Activated CD8-positive, alpha-beta memory T cell treated with anti-CD3 and anti-CD28 coated beads, Interleukin-2, amount 50 U/mL, for 1 hour (primary cell): Measurements from ENCODE around the gene ATP6V1C2.
"Not testable (repeated sequence)": the region's sequence is repeated elsewhere in the genome, so short reads cannot be mapped to it uniquely, and the experiment has no call there.

Source experiments
- DNase-seq: peaks from one replicate; pipeline ENCODE4 v3.0.0-alpha.2; 2020; ENCODE audit errors: extremely low read depth

The ATP6V1C2 gene

DNA sequence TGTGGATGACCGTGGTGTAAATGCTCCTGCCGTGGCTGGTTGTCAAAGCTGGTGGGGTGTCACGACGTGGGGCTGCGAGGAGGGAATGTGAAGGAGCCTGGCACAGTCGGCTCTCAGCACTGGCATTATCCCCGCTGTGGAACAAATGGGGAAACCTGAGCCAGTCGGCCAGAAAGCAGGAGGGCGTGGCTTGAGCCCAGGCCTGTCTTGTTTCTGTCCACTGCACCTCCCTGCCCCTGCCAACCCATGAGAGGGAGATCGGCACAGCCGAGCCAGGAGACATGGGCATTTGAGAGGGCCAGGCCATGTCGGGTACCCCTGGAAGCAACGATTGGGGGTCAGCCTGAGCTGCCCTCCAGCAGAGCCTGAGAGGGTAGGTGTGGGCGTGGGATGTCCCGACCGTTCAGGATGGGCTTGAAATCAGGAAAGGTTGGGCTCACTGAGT is 46.7 kb downstream of the ATP6V1C2 start:
- DNase-seq = no peak

DNA sequence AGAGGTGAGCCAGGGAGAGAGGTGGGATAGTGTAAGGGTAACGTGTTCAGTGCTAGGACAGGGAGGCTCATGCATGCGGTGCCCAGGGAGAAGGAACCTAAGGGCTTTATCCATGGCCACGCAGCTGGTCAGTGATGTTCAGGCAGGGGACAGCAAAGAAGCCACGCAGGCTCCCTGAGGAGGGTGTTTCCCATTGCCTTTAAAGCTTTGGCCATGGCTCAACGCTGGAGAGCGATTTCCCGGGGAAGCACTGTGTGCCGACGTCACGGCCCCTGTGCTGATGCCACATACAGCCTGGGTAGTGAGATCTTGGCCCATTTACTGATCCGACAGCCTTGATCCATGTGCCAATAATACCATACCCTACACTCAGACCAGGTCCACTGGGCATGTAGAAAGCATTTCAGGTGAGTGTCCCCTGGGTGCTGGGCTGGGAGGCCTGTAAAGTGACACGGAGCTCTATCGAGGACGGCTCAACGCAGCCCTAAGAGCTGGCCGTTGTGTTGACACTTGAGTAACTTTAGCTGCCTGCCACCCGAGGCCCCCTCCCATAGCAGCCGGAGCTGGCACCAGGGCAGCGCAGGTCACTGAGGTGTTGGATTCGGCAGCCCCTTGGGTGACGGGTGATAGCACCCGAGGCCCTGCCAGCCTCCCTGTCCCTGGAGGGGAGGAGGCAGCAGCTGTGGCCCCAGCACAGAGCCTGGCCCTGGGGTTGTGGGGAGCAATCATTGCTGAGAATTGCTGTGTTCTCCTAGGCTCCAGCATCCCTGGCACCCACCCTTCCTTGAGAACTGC is 49.7 kb downstream of the ATP6V1C2 start:
- no peak for DNase-seq

DNA sequence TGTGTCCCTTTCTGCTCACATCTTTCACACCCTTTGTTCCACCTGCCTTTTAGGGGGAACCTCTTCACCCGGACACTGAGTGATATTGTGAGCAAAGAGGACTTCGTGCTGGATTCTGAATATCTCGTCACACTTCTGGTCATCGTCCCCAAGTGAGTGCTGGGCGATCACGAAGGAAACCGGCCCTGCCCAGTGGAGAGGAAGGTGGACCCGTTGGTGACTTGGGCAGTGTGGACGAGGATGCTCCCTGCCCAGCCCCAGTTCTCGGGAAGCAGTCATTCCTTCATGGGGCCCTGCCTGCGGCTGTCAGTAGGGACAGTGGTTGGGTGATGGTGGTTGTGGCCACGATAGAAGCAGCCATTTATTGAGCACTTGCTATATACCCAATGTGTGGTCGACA is 50.4 kb downstream of the ATP6V1C2 start:
- no peak for DNase-seq

DNA sequence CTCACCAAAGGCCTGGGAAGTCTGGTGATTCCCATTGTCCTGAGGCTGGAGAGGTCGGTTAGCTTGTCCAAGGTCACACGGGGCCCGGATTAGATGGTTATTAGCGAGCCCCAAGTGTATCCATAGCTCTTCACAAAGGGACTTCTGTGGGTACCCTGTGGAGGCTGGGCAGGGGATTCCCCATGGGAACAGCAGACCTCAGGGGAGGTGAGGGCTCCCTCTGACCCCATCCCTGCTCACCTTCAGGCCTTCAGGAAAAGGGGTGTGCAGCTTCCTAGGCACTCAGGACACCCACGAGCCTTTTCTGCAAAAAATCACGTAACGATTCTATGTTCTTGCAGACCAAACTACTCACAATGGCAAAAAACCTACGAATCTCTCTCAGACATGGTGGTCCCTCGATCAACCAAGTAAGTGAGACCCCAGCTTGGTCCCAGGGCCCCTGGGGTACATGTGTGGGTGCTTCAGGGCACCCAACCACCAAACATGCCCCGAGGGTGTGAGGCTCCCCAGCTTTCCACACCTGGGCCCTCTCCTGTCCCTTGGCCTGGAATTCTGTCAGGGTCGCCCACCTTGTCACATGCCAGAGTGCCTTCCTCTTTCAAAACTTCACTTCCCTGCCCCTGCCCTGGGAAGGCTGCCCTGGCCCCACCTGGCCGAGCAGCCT is 50.9 kb downstream of the ATP6V1C2 start:
- no peak for DNase-seq

DNA sequence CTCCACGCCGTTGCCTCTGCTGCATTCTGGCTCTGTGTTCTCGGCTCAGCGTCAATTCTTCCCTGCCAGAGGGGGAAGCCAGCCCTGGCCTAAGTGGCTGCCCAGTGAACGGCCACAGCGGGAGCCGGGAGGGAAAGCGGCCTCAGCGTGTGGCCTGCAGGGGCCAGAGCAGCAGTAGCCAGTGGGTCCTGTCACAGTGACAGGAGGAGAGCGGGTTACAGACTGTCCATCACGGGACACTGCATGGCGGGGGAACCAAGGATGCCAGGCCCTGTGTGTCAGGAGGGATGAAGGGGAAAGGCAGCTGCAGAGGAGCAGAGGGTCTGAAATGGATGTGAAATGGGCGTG is 51.4 kb downstream of the ATP6V1C2 start:
- DNase-seq = no peak

DNA sequence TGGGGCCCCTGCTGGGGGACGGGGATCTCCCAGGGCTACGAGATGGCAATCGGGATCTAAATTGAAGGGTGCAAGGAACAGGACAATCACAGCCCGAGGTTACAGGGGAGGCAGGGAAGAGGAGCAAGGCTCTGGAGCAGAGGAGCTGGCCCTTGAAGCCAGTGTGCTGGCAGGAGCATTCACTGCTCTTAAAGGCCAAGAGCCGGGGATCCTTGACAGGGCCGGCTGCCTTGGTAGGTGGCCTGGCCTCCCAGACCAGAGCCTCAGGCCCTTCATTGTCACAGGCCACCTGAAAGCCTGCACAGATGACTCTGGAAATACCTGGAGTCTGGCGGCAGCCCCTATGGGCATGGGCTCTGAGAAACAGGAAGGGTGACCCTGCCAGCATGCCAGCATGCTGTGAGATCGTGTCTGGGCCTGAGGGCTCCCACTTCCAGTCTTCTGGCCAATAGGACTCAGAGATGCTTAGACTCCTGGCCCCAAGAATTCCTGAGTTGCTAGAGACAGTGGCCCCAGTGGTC is 52.5 kb downstream of the ATP6V1C2 start:
- DNase-seq = no peak

DNA sequence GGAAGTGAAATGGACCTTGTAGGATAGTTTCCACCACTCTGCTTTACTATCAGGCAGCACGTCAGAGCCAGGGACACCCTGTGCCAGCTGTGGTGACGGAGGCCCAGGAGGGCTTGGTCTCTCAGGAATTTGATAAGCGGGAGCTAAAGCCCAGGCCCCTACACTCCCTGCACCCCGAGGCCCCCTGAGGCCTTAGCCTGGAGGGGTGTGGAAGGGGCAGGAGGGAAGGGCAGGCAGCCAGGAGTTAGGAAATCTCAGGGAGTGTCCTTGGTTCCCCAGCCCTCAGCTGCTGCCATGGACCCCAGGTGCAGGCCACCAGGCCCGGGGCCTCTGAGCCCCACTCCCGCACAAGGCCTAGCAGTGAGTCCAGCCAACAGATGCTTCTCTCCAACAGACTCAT is 53.0 kb downstream of the ATP6V1C2 start:
- no peak for DNase-seq

DNA sequence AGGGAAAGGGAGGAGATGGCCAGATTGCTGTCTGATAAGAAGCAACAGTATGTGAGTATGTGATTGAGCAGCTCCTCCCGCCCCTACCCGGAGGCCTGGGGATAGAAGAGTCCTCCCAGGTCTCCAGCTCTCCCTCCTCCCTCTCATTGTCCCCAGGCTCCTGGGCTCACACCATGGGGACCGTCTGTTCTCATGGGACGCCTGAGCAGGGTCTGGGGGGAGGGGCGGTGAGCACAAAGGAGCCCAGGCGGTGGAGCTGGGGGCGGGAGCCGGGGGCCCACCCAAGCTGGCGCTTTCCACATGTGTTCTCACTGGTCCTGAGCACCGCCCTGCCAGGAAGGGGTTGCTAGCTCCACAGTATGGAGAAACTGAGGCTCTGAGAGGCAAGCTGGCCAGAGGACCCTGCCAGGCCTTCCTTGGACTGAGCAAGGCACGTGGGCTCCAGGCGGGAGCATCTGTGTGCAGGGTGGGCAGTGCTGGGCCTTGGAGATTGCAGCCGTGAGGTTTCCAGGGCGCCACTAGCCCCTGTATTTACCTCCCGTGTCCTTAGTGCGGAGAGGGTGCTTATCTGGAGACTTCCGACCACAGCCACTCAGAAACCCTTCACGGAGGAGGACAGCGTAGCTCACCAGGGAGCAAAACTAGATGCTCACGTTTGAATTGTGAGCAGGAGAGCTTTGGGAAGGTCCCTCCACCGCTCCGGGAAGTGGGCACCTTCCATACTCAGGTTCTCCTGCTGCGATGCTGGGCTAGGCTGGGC is 53.8 kb downstream of the ATP6V1C2 start:
- DNase-seq = no peak

DNA sequence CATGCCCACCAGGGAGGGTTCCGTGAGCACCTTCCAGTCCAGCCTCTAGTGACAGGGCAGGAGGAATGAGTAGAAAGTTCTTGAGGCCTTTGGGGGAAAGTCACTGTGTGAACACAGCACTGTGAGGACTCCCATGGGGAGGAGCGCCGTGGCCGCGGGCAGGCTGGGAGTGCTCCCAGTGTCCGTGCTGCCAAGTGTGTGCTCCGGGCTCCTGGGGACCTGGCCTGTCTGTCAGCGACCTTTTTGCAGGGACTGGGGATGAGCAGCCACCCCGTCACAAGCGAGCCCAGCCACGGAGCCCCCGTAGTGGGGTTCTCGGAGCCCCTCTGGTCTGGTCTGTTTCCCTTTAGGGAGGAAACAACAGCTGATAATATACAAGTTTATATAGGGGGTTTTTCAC is 54.4 kb downstream of the ATP6V1C2 start:
- no peak for DNase-seq

DNA sequence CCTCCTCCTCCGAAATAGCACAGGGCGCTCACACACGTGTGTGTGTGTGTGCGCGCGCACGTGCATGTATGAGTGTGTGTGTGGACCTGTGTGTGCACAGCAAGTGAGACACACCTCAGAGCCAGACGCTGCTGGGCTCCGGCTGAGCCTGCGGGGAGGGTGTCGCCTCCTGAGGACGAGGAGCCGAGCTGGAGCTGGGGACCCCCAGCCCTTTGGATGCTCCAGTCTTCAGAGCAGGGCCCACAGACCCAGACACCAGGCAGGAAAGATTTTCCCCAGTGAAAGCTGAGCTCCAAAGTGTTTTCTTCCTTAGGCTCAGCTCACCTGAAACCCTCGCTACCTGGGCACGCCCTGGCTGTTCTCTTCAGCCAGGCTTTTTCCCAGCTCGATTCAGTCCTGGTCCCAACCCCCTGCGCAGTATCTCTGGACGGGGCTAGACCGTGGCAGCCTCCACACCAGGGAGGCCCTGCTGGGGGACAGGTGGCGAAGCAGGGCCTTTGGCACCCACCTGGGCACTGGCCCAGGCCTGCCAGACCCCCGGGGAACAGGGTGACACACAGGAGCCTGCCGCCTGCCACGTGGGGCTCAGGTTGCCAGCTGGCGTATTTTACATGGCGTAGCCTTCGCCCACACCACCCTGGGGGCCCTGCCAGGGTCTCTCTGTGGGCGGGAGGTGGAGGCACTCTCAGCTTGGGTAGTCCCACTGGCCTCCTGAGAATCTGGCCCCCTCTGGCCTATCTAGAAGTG is 55.0 kb downstream of the ATP6V1C2 start:
- no peak for DNase-seq

DNA sequence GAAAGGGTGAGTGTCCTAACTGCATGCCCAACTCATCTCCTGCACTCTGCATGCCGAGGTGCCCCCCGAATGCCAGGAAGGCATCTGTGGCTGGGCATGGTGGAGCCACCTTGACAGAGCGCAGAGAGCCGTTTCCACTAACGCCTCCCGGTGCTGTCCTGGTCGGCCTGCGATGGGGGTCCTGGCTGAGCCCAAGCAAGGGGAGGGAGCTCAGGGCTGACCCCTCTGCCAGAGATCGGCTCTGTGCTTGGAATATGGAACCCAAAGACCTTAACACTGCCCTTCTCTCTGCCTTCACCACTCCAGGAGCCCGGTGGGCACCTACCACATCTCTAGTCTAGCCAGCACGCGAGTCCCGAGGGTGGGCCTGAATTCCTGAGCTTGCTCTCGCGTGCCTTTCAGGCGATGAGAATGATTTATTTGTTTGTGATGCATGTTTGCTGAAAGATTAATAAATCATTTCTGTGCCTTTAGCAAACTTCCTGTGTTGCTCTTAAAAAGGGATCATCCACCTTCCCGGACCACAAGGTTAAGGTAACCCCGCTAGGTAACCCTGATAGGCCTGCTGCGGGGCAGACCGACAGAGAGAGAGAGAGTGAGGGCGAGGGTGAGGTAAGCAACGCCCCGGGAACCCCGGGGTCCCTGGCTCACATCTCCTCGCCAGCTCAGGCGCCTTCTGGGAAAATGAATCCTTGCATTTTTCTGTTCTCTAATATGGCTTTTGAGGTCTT is 55.8 kb downstream of the ATP6V1C2 start:
- DNase-seq = no peak

DNA sequence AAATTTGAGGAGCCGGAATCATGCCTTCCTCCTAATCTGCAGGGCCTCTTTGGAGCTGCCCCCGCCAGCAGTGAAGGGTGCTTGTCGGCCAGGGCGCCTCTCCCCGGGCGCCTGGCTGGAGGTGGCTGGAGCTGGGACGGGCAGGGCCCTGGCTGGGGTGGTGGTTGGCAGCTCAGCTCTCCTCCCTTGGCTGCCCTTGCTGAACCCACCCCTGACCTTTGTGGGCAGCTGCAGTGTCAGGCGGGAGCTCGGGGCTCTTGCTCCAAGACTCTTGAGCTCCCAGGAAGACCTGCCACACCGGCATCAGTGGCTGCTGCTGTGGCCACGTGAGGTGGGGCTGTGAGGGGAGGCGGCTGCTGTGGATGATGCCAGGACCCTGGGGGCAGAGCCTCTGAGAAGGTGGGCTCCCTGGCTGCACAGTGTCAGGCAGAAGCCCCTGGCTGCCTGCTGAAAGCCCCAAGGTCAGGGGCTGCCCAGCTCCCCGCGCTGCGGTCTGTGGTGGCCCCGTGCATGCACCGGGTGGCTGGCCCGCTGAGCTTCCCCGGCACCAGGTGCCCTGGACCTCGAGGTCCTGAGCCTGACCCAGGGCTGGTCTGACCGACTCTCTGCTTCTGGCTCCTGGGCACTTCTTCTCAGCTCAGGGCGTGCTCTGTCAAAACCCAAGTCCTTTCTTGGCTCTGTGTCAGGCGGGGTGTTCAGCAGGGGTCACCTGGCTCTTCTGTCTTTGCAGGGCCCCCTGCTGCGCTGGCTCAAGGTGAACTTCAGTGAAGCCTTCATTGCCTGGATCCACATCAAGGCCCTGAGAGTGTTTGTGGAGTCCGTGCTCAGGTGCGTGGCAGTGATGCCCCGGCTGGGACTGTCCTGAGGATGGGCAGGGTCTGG is 56.7 kb downstream of the ATP6V1C2 start:
- DNase-seq = no peak

DNA sequence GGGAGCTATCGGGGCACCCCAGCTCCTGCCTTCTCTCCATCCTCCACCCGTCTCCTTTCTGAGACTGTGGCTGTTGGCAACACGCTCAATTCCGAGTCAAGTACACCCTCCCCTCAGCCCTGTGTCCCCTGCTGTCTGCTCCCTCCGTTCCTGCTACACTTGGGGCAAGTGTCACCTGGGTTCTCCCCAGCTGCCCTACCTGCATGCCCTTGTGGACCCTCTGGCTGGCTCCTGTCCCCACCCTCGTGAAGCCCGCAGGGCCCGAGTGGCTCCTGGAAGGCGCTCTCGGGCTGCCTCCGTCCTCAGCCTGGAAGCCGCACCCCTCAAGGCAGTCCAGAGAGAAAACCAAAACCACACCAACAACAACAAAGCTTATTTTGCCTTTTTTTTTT is 57.3 kb downstream of the ATP6V1C2 start:
- no peak for DNase-seq

DNA sequence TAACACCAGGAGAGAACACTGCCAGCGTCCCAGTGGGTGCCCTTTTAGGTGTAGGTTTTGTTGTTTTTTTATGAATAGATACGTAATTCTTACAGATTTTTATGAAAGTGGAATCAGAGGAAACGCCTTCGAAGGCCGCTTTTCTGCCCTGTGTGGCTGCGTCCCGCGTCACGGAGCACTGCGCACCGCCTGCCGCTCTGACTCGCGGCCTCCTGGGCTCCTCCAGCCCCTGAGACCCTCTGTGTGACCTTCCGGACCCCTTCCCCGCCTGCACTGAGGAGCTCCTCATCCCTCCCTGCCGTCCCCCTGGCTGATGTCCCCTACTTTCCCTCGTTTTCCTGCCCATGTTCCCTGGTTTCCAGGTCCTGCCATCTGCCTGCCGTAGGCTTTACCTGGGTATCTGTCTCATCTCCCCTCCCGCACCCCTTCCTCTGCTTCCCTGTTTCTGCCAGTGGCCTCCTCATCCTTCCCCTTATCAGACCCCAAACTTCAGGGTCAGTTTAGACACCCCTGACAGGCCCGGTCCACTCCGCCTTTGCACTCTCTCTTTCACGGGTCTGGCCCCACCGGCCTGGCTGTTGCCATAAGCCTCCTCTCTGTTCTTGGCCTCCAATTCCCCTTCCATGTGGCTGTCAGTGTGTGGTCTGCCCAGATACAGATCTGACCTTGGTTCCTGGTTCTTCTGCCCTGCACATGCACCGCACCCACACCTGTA is 58.5 kb downstream of the ATP6V1C2 start:
- no peak for DNase-seq

DNA sequence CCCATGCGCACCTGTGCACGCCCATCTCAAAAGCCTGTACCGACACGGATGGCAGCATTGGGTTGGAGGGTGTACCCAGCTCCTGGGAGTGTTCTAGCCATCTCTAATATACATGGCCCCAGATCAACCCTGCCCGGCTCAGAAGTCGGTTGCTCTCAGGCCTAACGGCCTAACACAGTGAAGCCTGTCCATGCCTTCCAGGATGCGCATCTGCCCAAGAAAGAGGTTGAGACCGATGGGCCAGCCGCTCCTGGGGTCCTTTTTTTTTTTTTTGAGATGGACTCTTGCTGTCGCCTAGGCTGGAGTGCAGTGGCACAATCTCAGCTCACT is 59.0 kb downstream of the ATP6V1C2 start:
- no peak for DNase-seq

DNA sequence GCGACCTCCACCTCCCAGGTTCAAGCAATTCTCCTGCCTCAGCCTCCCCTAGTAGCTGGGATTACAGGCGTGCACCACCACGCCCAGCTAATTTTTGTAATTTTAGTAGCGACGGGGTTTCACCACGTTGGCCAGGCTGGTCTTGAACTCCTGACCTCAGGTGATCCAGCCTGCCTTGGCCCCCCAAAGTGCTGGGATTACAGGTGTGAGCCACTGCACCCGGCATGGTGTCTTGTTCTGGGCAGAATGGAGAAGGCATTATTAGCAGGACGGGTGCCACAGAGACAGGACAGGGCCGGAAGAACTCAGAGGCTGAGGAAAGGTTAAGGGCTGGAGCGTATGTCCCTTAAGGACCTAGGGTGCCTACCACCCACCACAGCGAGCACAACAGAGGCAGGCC is 59.4 kb downstream of the ATP6V1C2 start:
- not testable (repeated sequence) for DNase-seq

DNA sequence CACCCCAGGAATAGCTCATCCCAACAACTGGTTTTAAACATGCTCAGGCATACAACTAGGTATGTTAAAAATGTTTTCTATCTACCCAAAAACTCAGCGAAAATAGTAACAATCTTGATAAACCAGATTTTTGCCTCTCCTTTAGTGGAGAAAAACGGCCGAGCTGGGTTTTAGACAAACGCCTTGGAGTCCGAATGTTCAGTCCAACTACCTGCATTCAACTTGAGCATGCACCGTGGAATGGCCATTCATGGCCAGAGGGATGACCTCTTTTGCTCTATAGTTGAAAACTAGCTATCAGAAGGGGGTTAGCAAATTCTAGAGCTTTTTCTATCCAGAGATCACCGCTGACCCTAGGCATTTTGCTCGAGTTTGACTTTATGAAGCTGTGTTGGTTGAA is 60.3 kb downstream of the ATP6V1C2 start:
- DNase-seq = no peak

DNA sequence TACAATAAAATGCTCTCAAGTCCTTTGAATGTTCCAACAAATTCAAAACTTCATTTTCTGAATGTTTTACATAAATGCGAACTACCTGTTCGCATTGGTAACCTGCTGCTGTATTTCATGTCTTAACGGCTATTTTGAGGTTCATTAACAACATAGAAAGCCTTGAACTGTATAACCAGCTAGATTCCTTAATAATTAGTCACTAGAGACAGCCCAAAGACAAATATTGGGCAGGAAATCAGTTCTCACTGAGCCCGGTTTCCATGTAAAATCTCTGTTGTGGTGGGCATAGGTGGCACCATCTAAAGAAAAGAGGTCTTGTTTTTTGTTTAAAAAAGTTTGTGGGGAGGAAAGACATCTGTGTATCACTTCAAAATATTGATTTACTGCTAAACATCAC is 62.0 kb downstream of the ATP6V1C2 start:
- DNase-seq = no peak

DNA sequence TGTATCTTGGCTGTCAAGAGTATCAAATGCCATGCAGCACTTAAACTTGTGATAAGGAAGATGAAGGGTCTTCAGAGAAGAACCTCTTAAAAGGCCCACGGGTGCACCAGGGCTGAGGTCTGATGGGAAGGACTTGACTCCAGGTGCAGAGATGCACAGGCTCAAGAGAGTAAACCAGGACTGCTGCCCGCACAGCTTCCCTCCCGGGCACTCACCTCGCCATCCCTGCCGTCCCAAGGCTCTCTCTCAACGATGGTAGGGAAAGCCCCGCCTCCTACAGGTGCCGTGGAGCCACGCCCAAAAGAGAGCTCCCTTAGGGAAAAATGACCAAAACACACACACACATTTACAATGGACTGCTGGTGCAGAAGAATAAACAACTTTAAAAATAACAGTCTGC is 63.3 kb downstream of the ATP6V1C2 start:
- no peak for DNase-seq

DNA sequence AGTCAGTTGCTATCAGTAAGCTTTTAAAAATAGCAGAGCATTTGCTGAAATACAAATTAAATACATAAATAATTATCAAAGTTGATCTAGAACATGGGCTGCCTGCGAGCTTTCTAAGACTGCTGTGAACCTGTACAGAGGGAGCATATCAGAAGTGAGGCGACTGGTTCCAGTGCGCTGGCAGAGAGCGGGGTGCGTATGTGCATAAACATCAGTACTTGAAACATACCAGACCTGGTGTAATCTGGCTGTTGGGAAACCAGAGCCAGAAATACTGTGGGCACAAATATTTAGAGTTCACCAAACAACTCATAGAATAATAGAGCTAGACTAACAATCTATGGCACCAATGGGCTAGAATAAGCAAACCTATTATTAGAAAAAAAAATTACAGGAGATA is 63.8 kb downstream of the ATP6V1C2 start:
- DNase-seq = no peak
